A549 (cell line): ENCODE results near the gene PRMT3. TPM values are rescaled to one million over a fixed set of nuclear protein-coding genes. Genes with fewer than 3 reads are reported as not detected.
"Not testable (repeated sequence)": the region's sequence is repeated elsewhere in the genome, so short reads cannot be mapped to it uniquely, and the experiment has no call there.

ENCODE experiments used
- ATAC-seq, 2 experiments: fragments of 200-7000 bp in 1 of 2; fragments of >200 bp in 1 of 2; cut with Nextera tagmentation in 1 of 2; cut with Tn5 transposase in 1 of 2; 3 replicates each; pipeline versions ENCODE4 v1.8.0 to v1.9.1; 2018 to 2020; ENCODE audit warnings: mild to moderate bottlenecking in 1 of 2, moderate library complexity in 1 of 2
- CTCF ChIA-PET: fragments of 300-600 bp; sonication (Branson Sonifier 250); formaldehyde crosslinking; extraction: SDS; loops from one replicate; lab custom pipeline; 2021; ENCODE audit warnings: antibody characterized with exemption, inconsistent platforms; lab: Yijun Ruan, JAX
- POLR2A ChIA-PET: fragments of 350-600 bp; formaldehyde crosslinking; extraction: SDS; loops from one replicate; lab custom pipeline; 2021; ENCODE audit warnings: antibody characterized with exemption, inconsistent platforms; lab: Yijun Ruan, JAX
- DNase-seq, 2 experiments: peaks; one replicate each; pipeline versions ENCODE4 v3.0.0 to v3.0.0-alpha.2; 2011 to 2016; ENCODE audit warnings: low read depth in 1 of 2, low spot score in 1 of 2
- FAIRE-seq: peaks from 2 replicates; lab custom pipeline; 2011; peaks lifted over from hg19 to GRCh38; lab: Jason Lieb, UNC
- H3K27ac ChIP-seq, 2 experiments: fragments of >200 bp; sonication (Bioruptor Twin); formaldehyde crosslinking; 3 replicates each; pipeline ENCODE4 v1.5.1; 2016 to 2017
- H3K4me1 ChIP-seq: fragments of >200 bp; sonication (Bioruptor Twin); formaldehyde crosslinking; 3 replicates; pipeline ENCODE4 v1.6.1; 2016
- H3K4me2 ChIP-seq: fragments of >200 bp; sonication (Bioruptor Twin); formaldehyde crosslinking; 3 replicates; pipeline ENCODE4 v1.6.1; 2016
- H3K4me3 ChIP-seq: fragments of >200 bp; sonication (Bioruptor Twin); formaldehyde crosslinking; 3 replicates; pipeline ENCODE4 v1.5.1; 2016
- H3K9me3 ChIP-seq: fragments of >200 bp; sonication (Bioruptor Twin); formaldehyde crosslinking; 3 replicates; pipeline ENCODE4 v1.6.1; 2016
- ATOH8 ChIP-seq: fragments of 250-450 bp; sonication (Bioruptor Pico); IDR thresholded peaks from 2 replicates; pipeline ENCODE4 v1.5.0; 2020; ENCODE audit warnings: low read depth, mild to moderate bottlenecking, moderate library complexity
- BCL3 ChIP-seq: fragments of >200 bp; sonication (Bioruptor Twin); formaldehyde crosslinking; IDR thresholded peaks from 3 replicates; pipeline ENCODE4 v1.6.1; 2016
- BHLHE40 ChIP-seq: IDR thresholded peaks from 2 replicates; pipeline ENCODE4 v1.6.1; 2012; ENCODE audit warnings: low read depth, low read length, inconsistent platforms
- E2F6 ChIP-seq: IDR thresholded peaks from 2 replicates; pipeline ENCODE4 v1.6.1; 2012; ENCODE audit warnings: low read depth, borderline replicate concordance
- EHF ChIP-seq: fragments of 250-450 bp; sonication (Bioruptor Pico); IDR thresholded peaks from 2 replicates; pipeline ENCODE4 v1.5.0; 2020; ENCODE audit warnings: mild to moderate bottlenecking
- EP300 ChIP-seq, 2 experiments: fragments of >200 bp; sonication (Bioruptor Twin); formaldehyde crosslinking; IDR thresholded peaks; 2 replicates in 1 of 2; 3 replicates in 1 of 2; pipeline ENCODE4 v1.6.1; 2016 to 2017
- GATA3 ChIP-seq: IDR thresholded peaks from 2 replicates; pipeline ENCODE4 v1.6.1; 2012; ENCODE audit warnings: borderline replicate concordance
- HDAC2 ChIP-seq: fragments of 200-600 bp; sonication (generic); IDR thresholded peaks from 2 replicates; pipeline ENCODE4 v1.6.1; 2016
- HMGXB4 ChIP-seq: fragments of 250-450 bp; sonication (Bioruptor Pico); IDR thresholded peaks from 2 replicates; pipeline ENCODE4 v1.5.0; 2021; ENCODE audit warnings: mild to moderate bottlenecking, moderate library complexity, borderline replicate concordance
- HOXB5 ChIP-seq: fragments of 250-450 bp; sonication (Bioruptor Pico); IDR thresholded peaks from 2 replicates; pipeline ENCODE4 v1.5.0; 2020; ENCODE audit warnings: mild to moderate bottlenecking, moderate library complexity
- JUNB ChIP-seq: fragments of >200 bp; sonication (Bioruptor Twin); formaldehyde crosslinking; IDR thresholded peaks from 2 replicates; pipeline ENCODE4 v1.6.1; 2016
- MAX ChIP-seq: IDR thresholded peaks from 2 replicates; pipeline ENCODE4 v1.6.1; 2012
- MYC ChIP-seq: IDR thresholded peaks from 2 replicates; pipeline ENCODE4 v1.6.1; 2012; ENCODE audit warnings: mild to moderate bottlenecking, inconsistent platforms, low read length, improper control_type of control experiment, borderline replicate concordance
- POLR2A ChIP-seq: IDR thresholded peaks from 2 replicates; pipeline ENCODE4 v1.6.1; 2012; ENCODE audit warnings: mild to moderate bottlenecking, low read length
- RAD21 ChIP-seq, 2 experiments: fragments of >200 bp in 1 of 2; sonication (Bioruptor Twin) in 1 of 2; formaldehyde crosslinking in 1 of 2; IDR thresholded peaks in 1 of 2; conservative IDR thresholded peaks in 1 of 2; 2 replicates in 1 of 2; 3 replicates in 1 of 2; pipeline ENCODE4 v1.6.1; 2012 to 2018; ENCODE audit warnings: inconsistent platforms in 1 of 2
- RARB ChIP-seq: fragments of 250-450 bp; sonication (Bioruptor Pico); IDR thresholded peaks from 2 replicates; pipeline ENCODE4 v1.8.0; 2021; ENCODE audit warnings: mild to moderate bottlenecking, moderate library complexity
- SMC3 ChIP-seq: fragments of >200 bp; sonication (Bioruptor Twin); formaldehyde crosslinking; IDR thresholded peaks from 3 replicates; pipeline ENCODE4 v1.6.1; 2018; ENCODE audit warnings: inconsistent platforms
- TFCP2L1 ChIP-seq: fragments of 250-450 bp; sonication (Bioruptor Pico); IDR thresholded peaks from 2 replicates; pipeline ENCODE4 v1.5.0; 2021; ENCODE audit warnings: mild to moderate bottlenecking
- TP53 ChIP-seq: fragments of 250-450 bp; sonication (Bioruptor Pico); IDR thresholded peaks from 2 replicates; pipeline ENCODE4 v1.5.0; 2021; ENCODE audit warnings: mild to moderate bottlenecking, moderate library complexity
- USF2 ChIP-seq: fragments of 450-650 bp; IDR thresholded peaks from 2 replicates; pipeline ENCODE4 v1.6.1; 2014; ENCODE audit warnings: antibody characterized with exemption
- ZSCAN20 ChIP-seq: fragments of 250-450 bp; sonication (Bioruptor Pico); IDR thresholded peaks from 2 replicates; pipeline ENCODE4 v1.8.0; 2022; ENCODE audit warnings: mild to moderate bottlenecking, moderate library complexity
- WGBS: methylation state at CpG from one replicate; pipeline ENCODE4 v1.1.6; 2017; ENCODE audit errors: missing lambda C conversion rate; 5-methylcytosine and 5-hydroxymethylcytosine counted together
- polyA plus RNA-seq, 4 experiments: library from polyadenylated mRNA; depleted of rRNA in 3 of 4; stranded (reverse); fragments of >200 nt; fragmentation: RNase III in 1 of 4; extraction: RNeasy Plus Mini Kit Qiagen cat#74134 plus additional on column Dnase treatment in 1 of 4; gene quantifications; 2 replicates in 3 of 4; 3 replicates in 1 of 4; pipeline ENCODE4 v1.2.3, GENCODE V29; 2011 to 2017

Gene PRMT3
- polyA plus RNA-seq, 2 of the 4 experiments (the other 2 are of a cell fraction) = 34.6 to 53.9 TPM

GRCh38 chr11:20373568-20374209, 13.8 kb upstream of the PRMT3 start:
- no peak; a peak in 1 of 6 replicates for ATAC-seq
- CTCF ChIA-PET = interaction anchor here (1.2 to 1.8 kb wide), 2 partner anchors 12 to 20 kb away, joined by 4 to 7 read pairs; no protein-coding TSS in a partner anchor

GRCh38 chr11:20374741-20375300, 12.7 kb upstream of the PRMT3 start:
- Histone ChIP-seq H3K27ac (no peak overlapping the region), H3K4me3 (no peak overlapping the region), H3K4me2 (no peak overlapping the region), H3K9me3 (no peaks in the 10 kb centered on the region), H3K4me1 (peaks cover 20% of the 10 kb centered on the region)
- ATAC-seq (no peak), FAIRE-seq (no peak), DNase-seq (no peak)
- CTCF ChIA-PET = interaction anchor here (1.2 to 1.8 kb wide), 2 partner anchors 11 to 21 kb away, joined by 4 to 7 read pairs; no protein-coding TSS in a partner anchor
- no peak for TF ChIP-seq TFCP2L1 (CRISPR knock-in tag)
- TF ChIP-seq HDAC2 = no peak
- no peak for TF ChIP-seq RARB
- no peak for TF ChIP-seq BHLHE40
- TF ChIP-seq MYC = no peak
- TF ChIP-seq SMC3 = no peak
- no peak for TF ChIP-seq EHF
- no peak for TF ChIP-seq JUNB
- POLR2A ChIA-PET = no interaction called here
- 83% methylated on average over 9 of the region's 9 CpGs for WGBS

More at GRCh38 chr11:20373568-20374209, 13.8 kb upstream of the PRMT3 start:
- Histone ChIP-seq H3K4me3 (no peak overlapping the region), H3K4me2 (no peak overlapping the region), H3K9me3 (no peaks in the 10 kb centered on the region), H3K27ac (no peak overlapping the region), H3K4me1 (peaks cover 31% of the 10 kb centered on the region)
- 77% methylated on average over 3 of the region's 3 CpGs for WGBS
- POLR2A ChIA-PET = no interaction called here
- no peak for TF ChIP-seq ATOH8 (CRISPR knock-in tag)
- no peak for TF ChIP-seq HMGXB4
- TF ChIP-seq GATA3 = no peak
- no peak for TF ChIP-seq POLR2A
- no peak for TF ChIP-seq E2F6
- TF ChIP-seq USF2 = no peak
- FAIRE-seq (no peak), DNase-seq (no peak)

GRCh38 chr11:20376162-20376730, 11.3 kb upstream of the PRMT3 start:
- 92% methylated on average over 3 of the region's 3 CpGs for WGBS
- no peaks in the 10 kb centered on the region for H3K9me3 ChIP-seq
- H3K4me3 ChIP-seq = no peak overlapping the region
- ATAC-seq = no peak
- peaks cover 18% of the 10 kb centered on the region; the same call in 2 of the 3 replicates for H3K4me1 ChIP-seq
- H3K27ac ChIP-seq = no peak overlapping the region
- no peak overlapping the region for H3K4me2 ChIP-seq
- ChIA-PET CTCF (interaction anchor here (1.0 kb wide), 1 partner anchor 11 kb away, joined by 3 read pairs; no protein-coding TSS in a partner anchor), POLR2A (no interaction called here)
- no peak for FAIRE-seq
- TF ChIP-seq MAX = no peak
- TF ChIP-seq BCL3 = no peak
- no peak for TF ChIP-seq HOXB5
- TF ChIP-seq ZSCAN20 (CRISPR knock-in tag) = no peak
- TF ChIP-seq RAD21 (conservative IDR thresholded peaks at IDR 0.05 in 1 of 2, IDR thresholded peaks at IDR 0.05 in 1 of 2) = no peak
- no peak for TF ChIP-seq EP300 (IDR thresholded peaks at IDR 0.05)
- no peak for TF ChIP-seq TP53
- no peak for TF ChIP-seq SMC3
- DNase-seq = no peak

GRCh38 chr11:20385996-20386395, 1.5 kb upstream of the PRMT3 start:
- CTCF ChIA-PET = interaction anchor here (0.9 to 2.0 kb wide), 10 partner anchors 11 to 224 kb away, joined by 3 to 8 read pairs (median 4); partner anchors contain the start of gene HTATIP2
- POLR2A ChIA-PET, H3K4me3 ChIP-seq, FAIRE-seq, ATAC-seq, H3K27ac ChIP-seq, H3K4me1 ChIP-seq, H3K4me2 ChIP-seq, DNase-seq, H3K9me3 ChIP-seq: not testable (repeated sequence)
- 83% methylated on average over 15 of the region's 15 CpGs for WGBS
